H1 (cell line): ENCODE data around the gene BTBD9. TPM values are rescaled to one million over a fixed set of nuclear protein-coding genes. Genes with fewer than 3 reads are reported as not detected.

Source experiments
- CTCF ChIA-PET: fragments of 300-600 bp; sonication (Branson Sonifier 250); formaldehyde crosslinking; loops from one replicate; lab custom pipeline; 2021; ENCODE audit not compliant: partially characterized antibody; lab: Charles Lee
- POLR2A ChIA-PET: fragments of 300-600 bp; sonication (Branson Sonifier 250); formaldehyde crosslinking; loops from one replicate; lab custom pipeline; 2021; ENCODE audit warnings: inconsistent platforms; ENCODE audit not compliant: partially characterized antibody; lab: Charles Lee
- DNase-seq, 2 experiments: peaks; one replicate each; pipeline versions ENCODE4 v3.0.0 to v3.0.0-alpha.2; 2010 to 2022; ENCODE audit warnings: low spot score in 2 of 2, low read depth in 1 of 2, mixed read lengths in 1 of 2
- FAIRE-seq: peaks from 2 replicates; lab custom pipeline; 2011; peaks lifted over from hg19 to GRCh38; lab: Jason Lieb, UNC
- H2AFZ ChIP-seq: 2 replicates; pipeline ENCODE4 v1.8.1; 2012; ENCODE audit warnings: low read length, inconsistent platforms
- H2AK5ac ChIP-seq: 2 replicates; pipeline ENCODE4 v1.6.1; 2013; ENCODE audit warnings: low read depth, low read length
- H2BK120ac ChIP-seq: replicated peaks from 2 replicates; pipeline ENCODE3; 2013; ENCODE audit warnings: low read depth, low read length, inconsistent platforms
- H2BK12ac ChIP-seq: 2 replicates; pipeline ENCODE4 v1.6.1; 2013; ENCODE audit warnings: low read depth, low read length
- H2BK15ac ChIP-seq: 2 replicates; pipeline ENCODE4 v1.6.1; 2013; ENCODE audit warnings: low read length
- H2BK20ac ChIP-seq: 2 replicates; pipeline ENCODE4 v1.6.1; 2013; ENCODE audit warnings: low read length
- H2BK5ac ChIP-seq: 2 replicates; pipeline ENCODE4 v1.6.1; 2013; ENCODE audit warnings: low read depth, low read length
- H3K14ac ChIP-seq: 2 replicates; pipeline ENCODE4 v1.6.1; 2013; ENCODE audit warnings: inconsistent platforms; ENCODE audit not compliant: insufficient read length
- H3K18ac ChIP-seq: 2 replicates; pipeline ENCODE4 v1.6.1; 2013; ENCODE audit warnings: low read length; ENCODE audit errors: extremely low read depth
- H3K23ac ChIP-seq: 2 replicates; pipeline ENCODE4 v1.6.1; 2013; ENCODE audit warnings: inconsistent platforms; ENCODE audit not compliant: insufficient read length
- H3K23me2 ChIP-seq: 2 replicates; pipeline ENCODE4 v1.6.1; 2013; ENCODE audit warnings: low read depth, low read length
- H3K27ac ChIP-seq: 2 replicates; pipeline ENCODE4 v1.6.1; 2011; ENCODE audit warnings: low read depth, low read length, inconsistent platforms
- H3K27me3 ChIP-seq, 4 experiments: replicated peaks in 1 of 4; 1 replicate in 1 of 4; 2 replicates in 3 of 4; pipeline versions ENCODE4 v1.6.1 to v1.8.1; 2011 to 2013; ENCODE audit warnings: low read length in 3 of 4, mild to moderate bottlenecking in 3 of 4, inconsistent platforms in 2 of 4, mixed read lengths in 2 of 4, moderate library complexity in 1 of 4; ENCODE audit not compliant: control insufficient read depth in 3 of 4, insufficient read depth in 3 of 4; ENCODE audit errors: extremely low read depth in 1 of 4
- H3K36me3 ChIP-seq, 4 experiments: 2 replicates each; pipeline versions ENCODE4 v1.6.1 to v1.8.1; 2011 to 2013; ENCODE audit warnings: mild to moderate bottlenecking in 4 of 4, low read length in 3 of 4, moderate library complexity in 2 of 4, control low read depth in 1 of 4, inconsistent platforms in 1 of 4; ENCODE audit not compliant: insufficient read depth in 4 of 4, control insufficient read depth in 2 of 4
- H3K4ac ChIP-seq: replicated peaks from 2 replicates; pipeline ENCODE3; 2013; ENCODE audit warnings: low read length, low read depth, mixed read lengths, inconsistent platforms; ENCODE audit not compliant: insufficient read length
- H3K4me1 ChIP-seq, 4 experiments: replicated peaks in 1 of 4; 1 replicate in 1 of 4; 2 replicates in 3 of 4; pipeline versions ENCODE4 v1.6.1 to v1.8.1; 2011 to 2013; ENCODE audit warnings: low read length in 3 of 4, inconsistent platforms in 2 of 4, mixed read lengths in 1 of 4; ENCODE audit not compliant: insufficient read depth in 4 of 4, control insufficient read depth in 3 of 4
- H3K4me2 ChIP-seq, 2 experiments: 2 replicates each; pipeline versions ENCODE4 v1.6.1 to v1.8.1; 2011 to 2013; ENCODE audit warnings: low read depth in 2 of 2, low read length in 2 of 2, control low read depth in 1 of 2, inconsistent platforms in 1 of 2, mild to moderate bottlenecking in 1 of 2; ENCODE audit not compliant: insufficient read depth in 1 of 2
- H3K4me3 ChIP-seq, 4 experiments: fragments of 200-600, 300-600 bp in 1 of 4; sonication (generic), shearing (Covaris generic), sonication (Bioruptor Twin) in 1 of 4; 2 replicates each; pipeline versions ENCODE4 v1.5.1 to v1.8.1; 2011 to 2016; ENCODE audit warnings: low read length in 4 of 4, low read depth in 3 of 4, control low read depth in 2 of 4, inconsistent platforms in 2 of 4, mild to moderate bottlenecking in 2 of 4, mixed read lengths in 1 of 4, moderate library complexity in 1 of 4; ENCODE audit not compliant: insufficient read depth in 2 of 4; ENCODE audit errors: extremely low read depth in 1 of 4
- H3K56ac ChIP-seq: replicated peaks from 2 replicates; pipeline ENCODE3; 2013; ENCODE audit warnings: low read depth, mild to moderate bottlenecking, mixed read lengths, low read length, inconsistent platforms; ENCODE audit not compliant: insufficient read length
- H3K79me1 ChIP-seq: 2 replicates; pipeline ENCODE4 v1.6.1; 2013; ENCODE audit warnings: low read depth, low read length, control low read depth
- H3K79me2 ChIP-seq, 2 experiments: 2 replicates each; pipeline versions ENCODE4 v1.6.1 to v1.8.1; 2012 to 2013; ENCODE audit warnings: low read length in 2 of 2, mild to moderate bottlenecking in 2 of 2, inconsistent platforms in 1 of 2; ENCODE audit not compliant: insufficient read depth in 2 of 2, control insufficient read depth in 1 of 2
- H3K9ac ChIP-seq, 4 experiments: replicated peaks in 1 of 4; 1 replicate in 1 of 4; 2 replicates in 3 of 4; pipeline versions ENCODE4 v1.6.1 to v1.8.1; 2011 to 2013; ENCODE audit warnings: low read depth in 3 of 4, low read length in 3 of 4, control low read depth in 2 of 4, mild to moderate bottlenecking in 2 of 4, moderate library complexity in 2 of 4, inconsistent platforms in 1 of 4; ENCODE audit errors: extremely low read depth in 1 of 4
- H3K9me3 ChIP-seq, 2 experiments: 2 replicates each; pipeline versions ENCODE4 v1.6.1 to v1.8.1; 2012 to 2013; ENCODE audit warnings: mild to moderate bottlenecking in 2 of 2, moderate library complexity in 2 of 2, control low read depth in 1 of 2, inconsistent platforms in 1 of 2, low read depth in 1 of 2, low read length in 1 of 2, mixed read lengths in 1 of 2; ENCODE audit not compliant: insufficient read depth in 2 of 2
- H4K20me1 ChIP-seq, 2 experiments: replicated peaks in 1 of 2; 2 replicates each; pipeline versions ENCODE3 to v1.8.1; 2011 to 2013; ENCODE audit warnings: inconsistent platforms in 2 of 2, low read length in 2 of 2, mild to moderate bottlenecking in 1 of 2; ENCODE audit not compliant: insufficient read depth in 2 of 2, control insufficient read depth in 1 of 2
- H4K5ac ChIP-seq: 2 replicates; pipeline ENCODE4 v1.6.1; 2013; ENCODE audit warnings: low read length, low read depth, mixed read lengths, inconsistent platforms; ENCODE audit not compliant: insufficient read length
- H4K8ac ChIP-seq: 2 replicates; pipeline ENCODE4 v1.8.0; 2013; ENCODE audit warnings: mild to moderate bottlenecking, moderate library complexity, low read length, inconsistent platforms; ENCODE audit not compliant: insufficient read depth; ENCODE audit errors: extremely low read depth
- H4K91ac ChIP-seq: replicated peaks from 2 replicates; pipeline ENCODE3; 2013; ENCODE audit warnings: low read length, mixed read lengths, inconsistent platforms; ENCODE audit not compliant: insufficient read length
- ASH2L ChIP-seq: fragments of 200-600, 300-600 bp; sonication (generic); IDR thresholded peaks from one replicate; pipeline ENCODE4 v1.7.1; 2017; ENCODE audit warnings: low read length
- BACH1 ChIP-seq: IDR thresholded peaks from 2 replicates; pipeline ENCODE4 v1.6.1; 2012; ENCODE audit warnings: low read length, improper control_type of control experiment
- CHD1 ChIP-seq: IDR thresholded peaks from 2 replicates; pipeline ENCODE4 v1.6.1; 2012; ENCODE audit warnings: low read depth, low read length, improper control_type of control experiment
- GTF2F1 ChIP-seq: IDR thresholded peaks from 2 replicates; pipeline ENCODE4 v1.6.1; 2012; ENCODE audit warnings: low read depth, low read length, improper control_type of control experiment, borderline replicate concordance
- JUND ChIP-seq: IDR thresholded peaks from 2 replicates; pipeline ENCODE4 v1.6.1; 2011; ENCODE audit warnings: mild to moderate bottlenecking, improper control_type of control experiment, low read length
- KDM1A ChIP-seq: fragments of 200-600, 300-600 bp; sonication (generic); IDR thresholded peaks from 2 replicates; pipeline ENCODE4 v1.7.1; 2016; ENCODE audit warnings: mild to moderate bottlenecking, low read length, borderline replicate concordance
- NANOG ChIP-seq: IDR thresholded peaks from 2 replicates; pipeline ENCODE4 v1.6.1; 2011; ENCODE audit warnings: low read length, low read depth, mild to moderate bottlenecking, inconsistent platforms; ENCODE audit not compliant: insufficient read depth, poor library complexity, severe bottlenecking
- PHF8 ChIP-seq: fragments of 200-600 bp; sonication (generic); conservative IDR thresholded peaks from 2 replicates; pipeline ENCODE4 v1.7.1; 2012; ENCODE audit warnings: low read depth, mild to moderate bottlenecking, inconsistent platforms, low read length, moderate library complexity
- POLR2AphosphoS5 ChIP-seq: IDR thresholded peaks from 2 replicates; pipeline ENCODE4 v1.6.1; 2011; ENCODE audit warnings: low read depth, low read length
- SP1 ChIP-seq: IDR thresholded peaks from 2 replicates; pipeline ENCODE4 v1.6.1; 2011; ENCODE audit warnings: low read depth, low read length
- SP2 ChIP-seq: IDR thresholded peaks from 2 replicates; pipeline ENCODE4 v1.6.1; 2012; ENCODE audit warnings: mild to moderate bottlenecking, low read length, inconsistent platforms
- SRF ChIP-seq: IDR thresholded peaks from 2 replicates; pipeline ENCODE4 v1.6.1; 2011; ENCODE audit warnings: mild to moderate bottlenecking, low read depth, low read length, moderate library complexity
- WGBS, 2 experiments: shearing (Covaris generic) in 1 of 2; methylation state at CpG; one replicate each; pipeline versions ENCODE4 v1.1.6 to v1.1.7; 2013 to 2015; ENCODE audit warnings: low lambda C conversion rate in 2 of 2, mixed read lengths in 2 of 2, inconsistent platforms in 1 of 2, low coverage in 1 of 2, missing lambda C conversion rate in 1 of 2; ENCODE audit not compliant: insufficient replicate concordance in 2 of 2, insufficient coverage in 1 of 2, insufficient read length in 1 of 2; ENCODE audit errors: extremely low coverage in 1 of 2, missing lambda C conversion rate in 1 of 2; 5-methylcytosine and 5-hydroxymethylcytosine counted together
- polyA plus RNA-seq, 7 experiments: library from polyadenylated mRNA; depleted of rRNA in 3 of 7; stranded (reverse) in 5 of 7; unstranded in 2 of 7; fragments of >200 nt in 5 of 7; fragments of 200-250 nt in 2 of 7; gene quantifications; 1 replicate in 5 of 7; 2 replicates in 1 of 7; 4 replicates in 1 of 7; pipeline versions ENCODE4 v1.2.1 to v1.2.3, GENCODE V29; 2011 to 2013; ENCODE audit warnings: missing spikeins in 2 of 7, mixed read lengths in 2 of 7
- total RNA-seq: library from RNA; stranded (reverse); fragmentation: NEBNext Ultra II Directional; extraction: Animal tissue kit (Norgen Biotek cat#: 25700); gene quantifications from 2 replicates; pipeline ENCODE4 v1.2.1, GENCODE V29; 2021
- TF ChIP-seq, protein P1 (sequence below): IDR thresholded peaks from 2 replicates; pipeline ENCODE4 v1.6.1; 2012; ENCODE audit warnings: inconsistent platforms

Gene BTBD9
- total and polyA plus RNA-seq, 2 of the 8 experiments (the other 6 are each of a cell fraction or from before 2014, with no cell fraction given) = 0.92 to 4.1 TPM

- ChIA-PET CTCF (no interaction called here), POLR2A (no interaction called here)
- no peak overlapping the region for H3K18ac ChIP-seq
- DNase-seq (no peak), FAIRE-seq (no peak)
- H3K27ac ChIP-seq = no peak overlapping the region
- no peak overlapping the region for H2AK5ac ChIP-seq
- no peaks in the 10 kb centered on the region for H3K79me1 ChIP-seq
- no peak overlapping the region for H3K4me3 ChIP-seq
- H4K5ac ChIP-seq = no peak overlapping the region
- H3K4me1 ChIP-seq = peaks cover 0 to 2% (median 0%) of the 10 kb centered on the region in 4 experiments; a peak in 1 of 7 replicates
- no peaks in the 10 kb centered on the region for H3K9me3 ChIP-seq
- no peak overlapping the region for H3K4ac ChIP-seq
- H3K79me2 ChIP-seq = no peaks in the 10 kb centered on the region
- no peaks in the 10 kb centered on the region for H4K20me1 ChIP-seq
- WGBS, 2 experiments = 86% methylated on average over 4 of the region's 4 CpGs; no CpG with 5 or more reads in 1 of the 2 experiments
- H2BK20ac ChIP-seq = no peak overlapping the region
- no peaks in the 10 kb centered on the region for H3K27me3 ChIP-seq
- H4K8ac ChIP-seq = no peak overlapping the region
- no peak overlapping the region for H2BK5ac ChIP-seq
- H3K36me3 ChIP-seq = no peaks in the 10 kb centered on the region
- no peak overlapping the region for H2BK12ac ChIP-seq
- H2AFZ ChIP-seq = no peak overlapping the region
- H3K4me2 ChIP-seq = no peak overlapping the region
- H3K14ac ChIP-seq = no peak overlapping the region
- H3K23me2 ChIP-seq = no peaks in the 10 kb centered on the region
- no peak overlapping the region for H4K91ac ChIP-seq
- no peak overlapping the region for H3K56ac ChIP-seq
- no peak overlapping the region for H2BK15ac ChIP-seq
- no peak for TF ChIP-seq JUND
- no peak for TF ChIP-seq ASH2L
- no peak for TF ChIP-seq GTF2F1
- no peak for TF ChIP-seq PHF8
- TF ChIP-seq BACH1 = no peak
- no peak for TF ChIP-seq SP1
- no peak for TF ChIP-seq SP2
- no peak for TF ChIP-seq KDM1A
- TF ChIP-seq CHD1 = no peak
- no peak for TF ChIP-seq POLR2AphosphoS5
- TF ChIP-seq, protein P1, sequence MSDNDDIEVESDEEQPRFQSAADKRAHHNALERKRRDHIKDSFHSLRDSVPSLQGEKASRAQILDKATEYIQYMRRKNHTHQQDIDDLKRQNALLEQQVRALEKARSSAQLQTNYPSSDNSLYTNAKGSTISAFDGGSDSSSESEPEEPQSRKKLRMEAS = no peak
- TF ChIP-seq SRF = no peak
- TF ChIP-seq NANOG = no peak
- no peak overlapping the region for H3K23ac ChIP-seq
- no peak overlapping the region for H2BK120ac ChIP-seq
- H3K9ac ChIP-seq = no peak overlapping the region
Observed at GRCh38 chr6:38355519-38355918, 284.2 kb downstream of the BTBD9 start.
